Subcutaneous abdominal adipose tissue (tissue), 5 donors: ENCODE results near the gene VPS26C.
"Not testable (repeated sequence)": the region's sequence is repeated elsewhere in the genome, so short reads cannot be mapped to it uniquely, and the experiment has no call there.

Source experiments
- H3K27ac ChIP-seq: one replicate; pipeline ENCODE4 v1.7.0; 2013; ENCODE audit warnings: low read depth, mild to moderate bottlenecking, inconsistent platforms, low read length, moderate library complexity
- H3K27me3 ChIP-seq, 5 donors: one replicate each; pipeline ENCODE4 v1.7.0; 2013; ENCODE audit warnings: low read length in 5 of 5, inconsistent platforms in 1 of 5; ENCODE audit not compliant: control insufficient read depth in 5 of 5, insufficient read depth in 4 of 5
- H3K36me3 ChIP-seq, 5 donors: one replicate each; pipeline ENCODE4 v1.7.0; 2013; ENCODE audit warnings: low read length in 5 of 5; ENCODE audit not compliant: control insufficient read depth in 5 of 5, insufficient read depth in 5 of 5
- H3K4me1 ChIP-seq, 5 donors: one replicate each; pipeline ENCODE4 v1.7.0; 2013; ENCODE audit warnings: low read length in 5 of 5, mild to moderate bottlenecking in 3 of 5, moderate library complexity in 1 of 5; ENCODE audit not compliant: control insufficient read depth in 5 of 5, insufficient read depth in 5 of 5
- H3K4me3 ChIP-seq, 5 donors: one replicate each; pipeline ENCODE4 v1.7.0; 2013; ENCODE audit warnings: low read length in 5 of 5, low read depth in 1 of 5
- H3K9ac ChIP-seq, 5 donors: one replicate each; pipeline ENCODE4 v1.7.0; 2013; ENCODE audit warnings: low read length in 5 of 5, mild to moderate bottlenecking in 4 of 5, moderate library complexity in 3 of 5
- H3K9me3 ChIP-seq, 5 donors: one replicate each; pipeline ENCODE4 v1.7.0; 2013; ENCODE audit warnings: low read length in 5 of 5; ENCODE audit not compliant: control insufficient read depth in 5 of 5
- donor health status: healthy.
- donor health status: healthy.
- donor health status: healthy.
- donor health status: healthy.
- donor health status: healthy.

The VPS26C gene

GRCh38 chr21:37281579-37281978 lies 14.4 kb upstream of the VPS26C start:
- no peaks in the 10 kb centered on the region for H3K4me1 ChIP-seq
- H3K4me3 ChIP-seq: no peak overlapping the region
- no peak overlapping the region for H3K27ac ChIP-seq
- H3K9me3 ChIP-seq: no peaks in the 10 kb centered on the region
- no peaks in the 10 kb centered on the region for H3K36me3 ChIP-seq
- H3K27me3 ChIP-seq: peaks cover 0 to 3% (median 0%) of the 10 kb centered on the region in 5 donors
- no peak overlapping the region for H3K9ac ChIP-seq

- not testable (repeated sequence) for H3K9me3 ChIP-seq, H3K9ac ChIP-seq, H3K4me1 ChIP-seq, H3K27me3 ChIP-seq, H3K27ac ChIP-seq, H3K36me3 ChIP-seq, H3K4me3 ChIP-seq
Observed at GRCh38 chr21:37279271-37279670, 12.1 kb upstream of the VPS26C start.

GRCh38 chr21:37278199-37278598 lies 11.1 kb upstream of the VPS26C start:
- Histone ChIP-seq H3K9ac (no peak overlapping the region), H3K36me3 (no peaks in the 10 kb centered on the region), H3K27ac (no peak overlapping the region), H3K4me3 (no peak overlapping the region), H3K4me1 (no peaks in the 10 kb centered on the region), H3K27me3 (no peaks in the 10 kb centered on the region), H3K9me3 (no peaks in the 10 kb centered on the region)

GRCh38 chr21:37276377-37276776 lies 9.2 kb upstream of the VPS26C start:
- no peak overlapping the region for H3K27ac ChIP-seq
- H3K9me3 ChIP-seq: no peaks in the 10 kb centered on the region
- H3K4me1 ChIP-seq: no peaks in the 10 kb centered on the region
- no peak overlapping the region for H3K4me3 ChIP-seq
- no peak overlapping the region for H3K9ac ChIP-seq
- H3K36me3 ChIP-seq: no peaks in the 10 kb centered on the region
- no peaks in the 10 kb centered on the region for H3K27me3 ChIP-seq

GRCh38 chr21:37273911-37274690 lies 7.0 kb upstream of the VPS26C start:
- no peaks in the 10 kb centered on the region for H3K4me1 ChIP-seq
- no peak overlapping the region for H3K27ac ChIP-seq
- H3K4me3 ChIP-seq: no peak overlapping the region
- no peaks in the 10 kb centered on the region for H3K27me3 ChIP-seq
- no peaks in the 10 kb centered on the region for H3K9me3 ChIP-seq
- no peaks in the 10 kb centered on the region for H3K36me3 ChIP-seq
- no peak overlapping the region for H3K9ac ChIP-seq

- no peaks in the 10 kb centered on the region for H3K27me3 ChIP-seq
- H3K36me3 ChIP-seq: no peaks in the 10 kb centered on the region
- H3K4me3 ChIP-seq: no peak overlapping the region
- peaks cover 0 to 3% (median 3%) of the 10 kb centered on the region in 5 donors for H3K4me1 ChIP-seq
- H3K27ac ChIP-seq: no peak overlapping the region
- H3K9ac ChIP-seq: no peak overlapping the region
- H3K9me3 ChIP-seq: no peaks in the 10 kb centered on the region
Observed at GRCh38 chr21:37273440-37273839, 6.3 kb upstream of the VPS26C start.

GRCh38 chr21:37272897-37273296 lies 5.8 kb upstream of the VPS26C start:
- H3K9ac ChIP-seq: no peak overlapping the region
- H3K4me3 ChIP-seq: no peak overlapping the region
- H3K36me3 ChIP-seq: no peaks in the 10 kb centered on the region
- no peaks in the 10 kb centered on the region for H3K9me3 ChIP-seq
- peaks cover 0 to 8% (median 7%) of the 10 kb centered on the region in 5 donors for H3K4me1 ChIP-seq
- H3K27me3 ChIP-seq: no peaks in the 10 kb centered on the region
- H3K27ac ChIP-seq: no peak overlapping the region

GRCh38 chr21:37270576-37271365 lies 3.6 kb upstream of the VPS26C start:
- no peak overlapping the region for H3K27ac ChIP-seq
- peaks cover 0 to 18% (median 16%) of the 10 kb centered on the region in 5 donors for H3K4me1 ChIP-seq
- no peaks in the 10 kb centered on the region for H3K9me3 ChIP-seq
- no peaks in the 10 kb centered on the region for H3K27me3 ChIP-seq
- no peak overlapping the region for H3K4me3 ChIP-seq
- H3K36me3 ChIP-seq: no peaks in the 10 kb centered on the region
- no peak overlapping the region for H3K9ac ChIP-seq

- no peaks in the 10 kb centered on the region for H3K27me3 ChIP-seq
- no peak overlapping the region for H3K9ac ChIP-seq
- peaks cover 0 to 24% (median 16%) of the 10 kb centered on the region in 5 donors for H3K4me1 ChIP-seq
- H3K36me3 ChIP-seq: no peaks in the 10 kb centered on the region
- H3K27ac ChIP-seq: no peak overlapping the region
- no peak overlapping the region for H3K4me3 ChIP-seq
- no peaks in the 10 kb centered on the region for H3K9me3 ChIP-seq
Observed at GRCh38 chr21:37269481-37269880, 2.3 kb upstream of the VPS26C start.

GRCh38 chr21:37268186-37268503 lies 1.0 kb upstream of the VPS26C start:
- peaks cover 0 to 24% (median 16%) of the 10 kb centered on the region in 5 donors for H3K4me1 ChIP-seq
- H3K27ac ChIP-seq: peak overlapping the region; percentile 95
- no peaks in the 10 kb centered on the region for H3K9me3 ChIP-seq
- no peaks in the 10 kb centered on the region for H3K27me3 ChIP-seq
- peak overlapping the region; percentile 48 to 89 (median 78) for H3K9ac ChIP-seq
- peak overlapping the region; percentile 70 to 85 (median 81) for H3K4me3 ChIP-seq
- H3K36me3 ChIP-seq: no peaks in the 10 kb centered on the region
